Activated CD4-positive, alpha-beta T cell treated with anti-CD3 and anti-CD28 coated beads, Interleukin-2, Interleukin-4, amounts not matched to agents 100 ng/mL and 50 ng/mL, durations not matched to agents 16 hours and 8 hours (primary cell): ENCODE measurements around the gene CD81.

Experiments used
- DNase-seq: peaks from one replicate; pipeline ENCODE4 v3.0.0-alpha.2; 2020; ENCODE audit warnings: low spot score

CD81 gene

GRCh38 chr11:2421226-2421994 is 44.3 kb downstream of the CD81 start:
- no peak for DNase-seq

DNA sequence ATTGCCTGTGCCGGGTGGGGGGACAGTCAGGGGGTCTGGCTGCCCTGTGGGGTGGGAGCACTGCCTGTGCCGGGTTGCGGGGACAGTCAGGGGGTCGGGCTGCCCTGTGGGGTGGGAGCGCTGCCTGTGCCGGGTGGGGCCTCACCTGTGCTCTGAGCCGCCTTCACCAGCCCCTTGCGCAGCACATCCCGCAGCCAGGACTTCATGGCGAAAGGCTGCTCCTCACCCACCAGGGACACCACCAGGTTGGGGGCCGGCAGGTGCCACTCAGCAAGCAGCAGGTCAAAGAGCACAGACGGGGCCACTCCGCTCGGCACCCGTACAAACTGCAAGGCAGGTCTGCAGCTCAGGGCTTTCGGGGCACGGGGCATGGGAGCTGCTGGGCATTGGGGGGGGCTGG is 44.9 kb downstream of the CD81 start:
- no peak for DNase-seq

DNA sequence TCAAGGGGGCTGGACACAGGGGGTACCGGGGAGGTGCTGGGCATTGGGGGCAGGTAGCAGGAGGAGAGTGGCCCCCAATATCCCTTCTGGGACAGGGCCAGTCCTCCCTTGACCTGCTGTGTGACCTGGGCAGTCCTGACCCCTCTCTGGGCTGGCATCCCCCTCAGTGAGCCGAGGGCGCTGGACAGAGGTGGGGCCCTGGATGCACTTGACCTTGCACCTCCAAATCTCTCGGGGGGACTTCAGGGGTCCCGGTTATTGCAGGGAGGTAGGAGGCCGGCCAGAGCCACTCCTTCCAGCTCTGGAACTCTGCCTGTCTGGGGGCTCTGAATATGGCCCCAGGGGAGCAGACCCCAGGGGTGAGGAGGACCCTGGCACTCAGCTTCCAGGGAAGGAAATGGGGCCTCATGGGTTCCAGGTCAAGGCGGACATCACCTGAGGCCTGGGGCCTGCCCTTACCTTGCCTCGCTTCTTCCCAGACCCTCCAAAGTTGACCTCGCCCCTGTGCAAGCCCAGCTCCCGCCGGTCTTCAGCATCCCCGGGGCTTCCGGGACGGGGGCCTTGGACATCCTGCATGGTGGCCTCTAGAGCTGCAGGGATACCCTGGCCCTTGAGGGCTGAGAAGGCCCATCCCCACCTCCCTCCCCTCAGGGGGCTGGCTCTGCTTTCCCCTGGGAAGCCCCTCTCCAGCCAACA is 45.5 kb downstream of the CD81 start:
- DNase-seq, result no peak

DNA sequence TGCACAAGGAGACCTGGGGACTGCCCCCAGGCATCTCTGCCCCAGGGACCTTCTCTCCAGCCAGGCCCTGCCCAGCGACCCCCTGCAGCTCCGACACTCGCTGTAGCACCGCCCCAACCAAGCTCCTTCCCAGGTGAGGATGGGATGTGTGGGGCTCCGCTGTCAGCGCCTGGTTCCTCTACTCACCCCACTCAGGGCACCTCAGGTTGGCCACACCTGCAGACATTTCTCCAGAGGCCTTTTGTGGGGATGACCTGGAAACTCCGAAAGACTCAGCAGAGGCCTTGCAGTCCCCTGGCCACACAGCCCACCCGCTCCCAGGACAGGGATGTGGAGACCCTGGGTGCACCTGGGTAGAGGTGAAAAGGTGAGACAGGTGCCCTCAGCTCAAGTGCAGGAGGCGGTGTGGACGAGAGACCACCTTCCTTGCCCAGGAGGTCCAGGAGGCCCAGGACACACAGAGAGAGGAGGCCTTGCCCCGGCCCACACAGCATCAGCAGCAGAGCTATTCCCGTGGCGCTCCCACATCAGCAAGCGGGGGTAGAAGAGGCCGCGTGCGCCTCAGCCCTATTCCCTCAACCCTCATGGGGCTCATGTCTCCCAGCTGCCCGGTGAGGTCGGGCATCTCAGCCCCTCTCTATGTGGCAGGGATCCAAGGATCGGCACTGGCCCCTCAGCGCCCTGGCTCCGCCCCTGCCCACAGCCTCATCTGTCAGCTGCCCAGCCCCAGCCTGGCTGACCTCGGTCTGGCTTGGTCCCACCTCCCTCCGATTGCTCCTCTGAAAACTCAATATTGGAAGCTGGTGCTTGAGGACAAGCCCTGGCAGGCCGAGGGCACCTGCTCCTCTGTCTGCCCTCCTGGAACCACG is 46.3 kb downstream of the CD81 start:
- no peak for DNase-seq

- no peak for DNase-seq
Observed at GRCh38 chr11:2424811-2425495, 47.8 kb downstream of the CD81 start.

- DNase-seq, result no peak
Observed at GRCh38 chr11:2425506-2425905, 48.4 kb downstream of the CD81 start.

DNA sequence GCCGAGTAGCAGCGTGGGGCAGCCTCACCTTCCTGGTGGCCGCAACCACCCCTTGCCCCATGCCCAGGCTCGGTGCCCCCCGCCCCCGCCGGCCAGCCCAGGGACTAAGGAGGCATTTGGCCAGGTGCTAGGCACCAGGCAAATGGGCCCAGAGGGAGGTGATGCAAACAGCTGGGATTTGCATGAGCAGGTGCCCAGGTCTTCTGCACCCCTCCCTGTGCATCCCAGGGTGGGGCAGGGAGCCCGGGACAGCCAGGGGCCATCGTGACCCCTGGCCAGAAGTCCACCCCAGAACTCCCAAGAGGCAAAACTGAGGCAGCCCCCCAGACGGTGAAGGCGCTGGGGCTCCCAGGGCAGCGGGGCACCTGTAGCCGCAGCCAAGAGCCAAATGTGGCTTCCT is 49.1 kb downstream of the CD81 start:
- DNase-seq, result no peak

DNA sequence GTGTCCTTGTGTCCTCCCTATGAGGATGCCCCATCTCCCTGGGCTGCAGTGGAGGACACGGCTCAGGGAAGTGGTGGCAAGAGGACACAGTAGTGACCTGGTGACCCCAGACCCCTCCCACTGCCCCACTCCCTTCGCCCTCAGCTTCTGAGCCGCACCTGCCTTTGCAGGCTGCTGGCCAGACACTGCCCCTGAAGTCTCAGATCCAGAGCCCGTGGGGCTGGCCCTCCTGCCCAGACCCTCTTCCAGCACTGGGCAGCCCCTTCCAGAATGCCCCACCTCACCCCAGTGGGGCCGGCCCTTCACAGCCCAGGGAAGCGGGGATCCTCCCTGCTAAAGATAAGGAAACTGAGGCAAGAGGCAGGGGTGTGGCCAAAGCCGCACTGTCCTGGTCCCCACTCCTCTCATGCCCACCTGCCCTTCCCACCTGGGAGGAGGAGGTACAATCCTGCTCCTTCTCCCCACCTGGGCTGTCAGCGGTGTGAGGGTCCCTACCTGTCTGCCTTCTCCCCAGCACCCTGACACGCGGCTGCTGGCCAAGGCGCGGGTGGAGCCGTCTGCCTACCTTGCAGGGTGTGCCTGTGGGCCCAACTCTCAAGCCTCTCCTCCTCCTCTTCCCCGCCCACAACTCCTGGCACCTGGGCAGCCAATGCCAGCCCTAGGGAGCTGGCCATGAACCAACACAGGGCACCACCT is 49.9 kb downstream of the CD81 start:
- no peak for DNase-seq

DNA sequence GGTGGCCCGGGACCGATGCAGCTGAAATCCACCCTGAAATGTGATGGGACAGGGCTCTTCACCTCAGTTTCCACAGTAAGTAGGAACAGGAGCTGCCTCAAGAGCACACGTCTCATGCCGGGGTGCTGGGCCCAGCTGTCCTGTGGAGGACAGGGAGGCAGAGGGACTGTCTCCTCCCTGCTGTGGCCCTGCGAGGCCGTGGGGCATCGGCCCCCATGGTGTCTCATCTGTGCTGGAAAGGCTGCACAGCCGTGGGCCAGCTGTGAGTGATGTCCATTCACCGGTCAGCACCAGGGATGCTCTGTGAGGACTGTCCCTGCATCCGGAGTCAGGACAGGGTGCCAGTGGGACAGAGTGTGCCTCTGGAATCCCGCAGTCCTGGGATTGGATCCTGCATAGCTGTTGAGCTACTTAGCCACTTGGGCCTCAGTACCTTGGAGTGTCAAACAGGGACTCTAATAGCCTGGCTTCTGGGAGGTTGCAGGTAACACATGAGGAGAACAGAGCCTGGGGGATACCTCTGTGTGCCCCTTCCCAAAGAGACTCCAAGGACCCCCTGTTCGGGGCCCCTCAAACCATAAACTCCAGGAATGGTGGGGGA is 50.7 kb downstream of the CD81 start:
- no peak for DNase-seq

- DNase-seq, result peak; percentile 74
Observed at GRCh38 chr11:2428322-2428795, 51.2 kb downstream of the CD81 start.

DNA sequence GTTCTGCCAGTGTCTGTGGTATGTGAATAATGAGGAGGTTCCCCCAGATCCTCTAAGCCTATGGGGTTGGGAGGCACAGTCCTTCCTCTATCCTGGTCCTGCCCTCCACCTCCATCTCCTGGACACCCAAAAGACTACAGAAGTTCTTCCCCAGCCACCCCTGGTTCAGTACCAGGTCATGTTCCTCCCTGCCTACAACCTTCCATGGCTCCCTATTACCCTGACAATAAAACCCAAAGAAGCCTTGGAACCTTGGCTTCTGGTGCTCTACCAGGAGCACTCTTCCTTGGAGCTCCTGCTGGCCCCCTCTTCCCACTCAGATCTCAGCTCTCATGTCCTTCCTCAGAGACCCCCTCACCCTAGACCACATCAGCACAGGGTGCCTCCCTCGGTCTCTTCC is 54.3 kb downstream of the CD81 start:
- no peak for DNase-seq

- DNase-seq, result no peak
Observed at GRCh38 chr11:2432171-2432621, 55.1 kb downstream of the CD81 start.

GRCh38 chr11:2432628-2433071 is 55.5 kb downstream of the CD81 start:
- no peak for DNase-seq

GRCh38 chr11:2433106-2433925 is 56.2 kb downstream of the CD81 start:
- no peak for DNase-seq

DNA sequence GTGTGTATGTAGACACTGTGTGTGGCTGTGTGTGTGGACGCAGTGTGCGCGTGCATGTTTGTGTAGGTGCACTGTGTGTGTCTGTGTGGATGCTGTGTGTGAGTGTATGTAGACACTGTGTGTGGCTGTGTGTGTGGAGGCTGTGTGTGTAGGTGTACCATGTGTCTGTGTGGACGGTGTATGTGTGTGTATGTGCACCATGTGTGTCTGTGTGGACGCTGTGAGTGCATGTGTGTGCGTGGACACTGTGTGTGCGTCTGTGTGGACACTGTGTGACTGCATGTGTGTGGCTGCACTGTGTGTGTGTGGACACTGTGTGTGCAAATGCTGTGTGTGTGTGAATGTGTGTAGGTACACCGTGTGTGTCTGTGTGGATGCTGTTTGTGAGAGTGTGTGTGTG is 56.9 kb downstream of the CD81 start:
- DNase-seq, result no peak

DNA sequence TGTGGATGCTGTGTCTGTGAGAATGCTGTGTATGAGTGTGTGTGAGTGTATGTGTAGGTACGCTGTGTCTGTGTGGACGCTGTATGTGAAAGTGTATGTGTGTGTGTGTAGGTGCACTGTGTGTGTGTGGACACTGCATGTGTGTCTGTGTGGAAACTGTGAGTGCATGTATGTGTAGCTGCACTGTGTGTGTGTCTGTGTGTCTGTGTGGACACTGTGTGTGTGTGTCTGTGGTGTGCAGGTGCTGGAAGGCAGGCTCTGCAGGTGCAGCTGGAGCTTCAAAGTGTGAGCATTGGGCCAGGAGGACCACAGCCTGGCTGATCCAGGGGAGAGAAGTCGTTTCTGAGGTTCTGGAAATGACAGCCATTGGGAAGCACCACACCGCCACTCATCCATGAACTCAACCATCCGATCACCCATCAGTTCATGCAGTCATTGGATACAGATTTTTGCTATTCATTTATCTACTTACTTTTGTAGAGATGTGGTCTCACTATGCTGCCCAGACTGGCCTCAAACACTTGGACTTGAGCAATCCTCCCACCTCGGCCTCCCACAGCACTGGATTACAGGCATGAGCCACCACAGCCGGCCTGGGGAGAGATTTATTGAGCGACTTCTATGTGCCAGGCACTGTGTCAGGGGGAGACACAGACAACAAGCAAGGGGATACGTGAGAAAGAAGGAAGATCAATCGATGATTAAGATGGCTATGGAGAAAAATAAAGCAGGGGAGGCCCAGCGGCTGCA is 57.6 kb downstream of the CD81 start:
- no peak for DNase-seq

GRCh38 chr11:2435288-2436012 is 58.3 kb downstream of the CD81 start:
- no peak for DNase-seq

- no peak for DNase-seq
Observed at GRCh38 chr11:2436013-2436520, 59.0 kb downstream of the CD81 start.
